G401 (cell line): Measurements from ENCODE around the gene GNGT1. TPM values are rescaled to one million over a fixed set of nuclear protein-coding genes. Genes with fewer than 3 reads are reported as not detected.

Experiments
- DNase-seq: peaks from one replicate; pipeline ENCODE4 v3.0.0-alpha.2; 2015; ENCODE audit warnings: low spot score
- in situ Hi-C: cut with HindIII; loops from 2 replicates; pipeline ENCODE4 v1.10.0; 2016; ENCODE audit warnings: low sequenced_read_pairs, mixed read lengths
- total RNA-seq: library from RNA; depleted of rRNA; stranded (reverse); fragments of >200 nt; shearing (Covaris generic); gene quantifications from 2 replicates; pipeline ENCODE4 v1.2.3, GENCODE V29; 2014

GNGT1 gene
- total RNA-seq, 1 experiment from 2014 or later = not detected

- no peak for DNase-seq
- in situ Hi-C loops = no loop called here
Measured at GRCh38 chr7:93931655-93932054, 25.3 kb downstream of the GNGT1 start.

GRCh38 chr7:93933156-93933555 lies 26.8 kb downstream of the GNGT1 start:
- in situ Hi-C loops = no loop called here
- DNase-seq = no peak

GRCh38 chr7:93935102-93935501 lies 28.7 kb downstream of the GNGT1 start:
- DNase-seq = no peak
- in situ Hi-C loops = no loop called here

GRCh38 chr7:93937818-93938217 lies 31.5 kb downstream of the GNGT1 start:
- in situ Hi-C loops = no loop called here
- no peak for DNase-seq

GRCh38 chr7:93938293-93938692 lies 31.9 kb downstream of the GNGT1 start:
- no peak for DNase-seq
- in situ Hi-C loops = no loop called here

GRCh38 chr7:93941945-93942344 lies 35.6 kb downstream of the GNGT1 start:
- in situ Hi-C loops = no loop called here
- no peak for DNase-seq

GRCh38 chr7:93943816-93944540 lies 37.6 kb downstream of the GNGT1 start:
- no peak for DNase-seq
- in situ Hi-C loops = no loop called here

GRCh38 chr7:93944673-93945072 lies 38.3 kb downstream of the GNGT1 start:
- DNase-seq = no peak
- in situ Hi-C loops = no loop called here

GRCh38 chr7:93945083-93945482 lies 38.7 kb downstream of the GNGT1 start:
- in situ Hi-C loops = no loop called here
- no peak for DNase-seq

GRCh38 chr7:93945756-93946535 lies 39.6 kb downstream of the GNGT1 start:
- DNase-seq = no peak
- in situ Hi-C loops = no loop called here

- DNase-seq = no peak
- in situ Hi-C loops = no loop called here
Measured at GRCh38 chr7:93948106-93948505, 41.7 kb downstream of the GNGT1 start.

GRCh38 chr7:93948873-93949272 lies 42.5 kb downstream of the GNGT1 start:
- no peak for DNase-seq
- in situ Hi-C loops = no loop called here

- DNase-seq = no peak
- in situ Hi-C loops = no loop called here
Measured at GRCh38 chr7:93949423-93949822, 43.1 kb downstream of the GNGT1 start.

- in situ Hi-C loops = no loop called here
- DNase-seq = no peak
Measured at GRCh38 chr7:93955304-93955703, 48.9 kb downstream of the GNGT1 start.

GRCh38 chr7:93957767-93958166 lies 51.4 kb downstream of the GNGT1 start:
- in situ Hi-C loops = no loop called here

GRCh38 chr7:93958216-93958615 lies 51.8 kb downstream of the GNGT1 start:
- DNase-seq = no peak
- in situ Hi-C loops = no loop called here

More at GRCh38 chr7:93957767-93958166, 51.4 kb downstream of the GNGT1 start:
- DNase-seq = no peak

GRCh38 chr7:93958651-93959050 lies 52.3 kb downstream of the GNGT1 start:
- DNase-seq = no peak
- in situ Hi-C loops = no loop called here
